Measurements from ENCODE around the gene HDGFL3.

DNA sequence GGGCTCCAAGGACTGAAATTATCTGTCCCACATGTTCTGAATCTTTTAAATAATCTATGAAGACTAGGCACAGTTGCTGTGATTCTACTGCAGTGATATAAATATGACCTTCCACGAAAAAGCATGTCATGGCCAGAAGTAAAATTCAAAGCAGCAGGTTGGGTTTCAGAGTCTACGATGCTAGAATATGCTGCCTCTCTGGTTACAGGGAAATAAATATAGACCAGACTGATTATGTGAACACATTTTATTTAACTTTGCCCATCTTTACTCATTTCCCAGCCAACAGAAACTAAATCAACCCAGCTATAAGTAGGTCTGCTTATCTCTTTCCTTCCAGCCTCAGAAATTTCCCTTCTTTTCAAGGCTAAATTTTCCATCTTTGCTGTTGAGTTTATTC lies 120.0 kb downstream of the HDGFL3 start:
- TF ChIP-seq CTCF (IDR thresholded peaks at IDR 0.05; ENCODE audit: low read depth, low read length) (no peak), EZH2phosphoT487 (IDR thresholded peaks at IDR 0.05; ENCODE audit: low read depth) (no peak)

All from OCI-LY3 (cell line).